Sigmoid colon (tissue), 4 donors: ENCODE measurements around the gene PLXDC1.

ENCODE experiments used
- CTCF ChIP-seq, 4 experiments: fragments of 450-650 bp in 3 of 4; fragments of 200-600 bp in 1 of 4; IDR thresholded peaks; one replicate each; pipeline ENCODE4 v1.5.1; 2016 to 2019; ENCODE audit warnings: antibody characterized with exemption in 4 of 4, mild to moderate bottlenecking in 3 of 4, moderate library complexity in 2 of 4
- EP300 ChIP-seq, 4 donors: sonication (generic); formaldehyde crosslinking; IDR thresholded peaks; one replicate each; pipeline ENCODE4 v1.6.1; 2017; ENCODE audit warnings: antibody characterized with exemption in 4 of 4
- POLR2A ChIP-seq, 2 donors: fragments of 450-650 bp; IDR thresholded peaks; one replicate each; pipeline ENCODE4 v1.6.1; 2016; ENCODE audit warnings: antibody characterized with exemption in 2 of 2, mild to moderate bottlenecking in 2 of 2, moderate library complexity in 2 of 2

GRCh38 chr17:39122991-39123390 lies 28.4 kb downstream of the PLXDC1 start:
- TF ChIP-seq EP300 (IDR thresholded peaks at IDR 0.05) (no peak), POLR2A (IDR thresholded peaks at IDR 0.05) (no peak), CTCF (IDR thresholded peaks at IDR 0.05) (no peak)
